Endometrium (tissue), 2 donors: ENCODE data around the gene DENND2A.

ENCODE experiments used
- FAIRE-seq: peaks from 2 replicates; lab custom pipeline; 2012; peaks lifted over from hg19 to GRCh38; lab: Jason Lieb, UNC
- donor health status: control.
- donor health status: control.

DENND2A gene

DNA sequence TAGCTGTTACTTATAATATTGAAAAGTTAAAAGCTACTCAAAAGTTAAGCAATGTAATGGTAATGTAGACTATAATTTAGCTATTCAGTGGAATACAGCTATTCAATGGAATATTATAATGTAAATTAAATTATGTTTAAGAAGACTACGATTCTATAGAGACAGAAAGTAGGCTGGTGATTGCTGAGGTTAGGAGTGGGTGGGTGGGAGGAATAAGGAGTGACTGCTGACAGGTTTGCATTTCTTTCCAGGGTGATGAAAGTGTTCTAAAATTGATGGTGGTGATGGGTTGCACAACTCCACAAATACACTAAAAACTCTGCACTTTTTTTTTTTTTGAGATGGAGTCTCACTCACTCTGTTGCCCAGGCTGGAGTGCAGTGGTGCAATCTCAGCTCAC, 21.4 kb downstream of the DENND2A start:
- FAIRE-seq, result no peak

DNA sequence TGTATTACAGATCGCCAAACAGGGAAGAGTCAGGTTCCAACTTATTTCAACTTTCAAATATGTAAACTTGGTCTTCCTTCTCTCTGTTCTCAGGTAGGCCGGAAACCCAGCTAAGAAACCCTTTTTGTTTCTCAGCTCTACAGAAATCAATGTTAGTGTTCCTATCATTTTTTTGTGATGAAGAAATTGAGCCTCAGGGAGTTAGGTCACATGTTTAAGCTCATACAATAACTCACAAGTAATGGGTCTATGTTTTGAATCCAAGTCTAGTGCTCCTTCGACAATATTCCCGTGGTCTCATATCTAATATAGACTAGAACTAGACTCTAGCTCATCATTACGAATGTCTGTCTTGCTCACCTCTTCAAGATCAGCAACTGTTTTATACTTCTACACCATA, 22.3 kb downstream of the DENND2A start:
- FAIRE-seq, result no peak

DNA sequence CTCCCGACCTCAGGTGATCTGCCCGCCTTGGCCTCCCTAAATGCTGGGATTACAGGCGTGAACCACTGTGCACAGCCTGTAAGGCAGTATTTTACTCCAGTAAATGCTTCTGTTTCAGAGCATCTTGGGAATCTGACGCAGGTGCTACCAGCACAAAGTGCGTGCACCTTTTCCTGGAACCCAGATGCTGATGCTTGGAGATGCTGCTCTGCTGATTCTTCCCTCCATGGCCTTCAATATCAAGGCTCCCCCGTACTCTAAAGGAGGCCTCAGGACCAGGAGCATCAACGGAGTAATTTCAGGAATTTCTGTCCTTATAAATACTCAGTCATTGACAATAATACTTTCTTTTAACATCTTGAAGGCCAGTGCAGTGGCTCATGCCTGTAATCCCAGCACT, 23.5 kb downstream of the DENND2A start:
- FAIRE-seq, result no peak

DNA sequence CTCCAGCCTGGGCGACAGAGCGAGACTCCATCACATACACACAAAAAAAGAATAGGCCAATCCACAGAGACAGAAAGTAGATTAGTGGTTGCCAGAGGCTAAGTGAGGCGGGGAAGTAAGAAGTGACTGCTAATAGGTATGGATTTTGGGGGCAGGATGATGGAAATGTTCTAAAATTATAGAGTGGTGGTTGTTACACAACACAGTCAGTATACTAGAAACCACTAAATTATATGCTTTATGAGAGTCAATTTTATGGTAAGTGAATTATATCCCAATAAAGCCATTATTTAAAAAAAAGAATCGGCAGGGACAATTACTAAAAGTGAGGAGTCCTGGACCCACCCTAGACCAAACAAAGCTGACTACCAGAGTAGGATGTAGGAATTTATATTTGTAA, 24.3 kb downstream of the DENND2A start:
- FAIRE-seq, result no peak

DNA sequence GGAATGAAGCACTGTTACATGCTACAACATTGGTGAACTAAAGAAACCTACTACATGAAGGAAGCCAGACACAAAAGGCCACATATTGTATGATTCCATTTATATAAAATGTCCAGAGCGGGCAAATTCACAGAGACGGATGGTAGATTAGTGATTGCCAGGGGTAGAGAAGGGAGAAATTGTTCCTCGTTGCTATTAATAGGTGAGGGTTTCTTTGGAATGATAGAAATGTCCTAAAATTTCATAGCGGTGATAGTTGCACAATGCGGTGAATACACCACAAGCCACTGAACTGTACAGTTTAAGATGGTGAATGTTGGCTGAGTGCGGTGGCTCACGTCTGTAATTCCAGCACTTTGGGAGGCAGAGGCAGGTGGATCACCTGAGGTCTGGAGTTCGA, 29.0 kb downstream of the DENND2A start:
- no peak for FAIRE-seq

DNA sequence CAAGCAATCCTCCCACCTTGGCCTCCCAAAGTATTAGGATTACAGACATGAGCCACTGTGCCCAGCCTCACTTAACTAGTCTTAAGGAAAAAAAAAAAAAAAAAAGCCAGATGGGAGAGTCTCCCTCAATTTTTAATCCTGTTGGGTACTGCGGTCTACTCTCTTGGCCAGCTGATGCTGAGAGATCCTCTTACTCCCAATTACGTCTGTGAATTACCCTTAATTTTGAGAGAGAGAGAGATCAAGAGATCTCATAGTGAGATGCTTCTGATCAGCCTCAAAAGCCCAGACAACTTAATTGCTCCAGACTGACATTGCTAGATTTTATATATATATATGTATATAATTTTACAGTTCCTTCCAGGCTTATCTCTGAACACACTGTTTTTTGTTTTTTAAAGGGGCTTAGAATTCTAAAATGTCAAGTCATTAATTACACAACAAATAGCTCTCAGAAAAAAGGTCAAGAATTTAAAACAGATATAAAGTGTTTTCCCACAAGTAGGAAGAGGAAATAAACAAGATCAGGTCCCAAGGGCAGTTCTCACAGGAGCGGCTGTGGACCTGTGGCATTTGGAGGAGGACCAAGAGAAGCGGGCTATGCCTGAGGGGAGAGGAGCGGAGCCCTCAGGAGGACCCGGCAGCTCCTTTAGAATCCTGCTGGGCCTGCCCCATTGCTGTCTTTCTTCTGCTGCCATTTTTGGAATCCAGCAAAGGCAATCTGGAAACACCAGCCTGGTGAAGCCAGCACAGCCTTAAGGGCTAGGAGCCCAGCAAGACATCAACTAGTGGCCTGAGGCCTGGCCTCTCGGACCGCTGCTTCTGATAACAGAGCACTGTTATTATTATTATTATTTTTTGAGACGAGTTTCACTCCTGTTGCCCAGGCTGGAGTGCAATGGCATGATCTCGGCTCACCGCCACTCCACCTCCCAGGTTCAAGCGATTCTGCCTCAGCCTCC, 30.1 kb downstream of the DENND2A start:
- peak; percentile 45 for FAIRE-seq

DNA sequence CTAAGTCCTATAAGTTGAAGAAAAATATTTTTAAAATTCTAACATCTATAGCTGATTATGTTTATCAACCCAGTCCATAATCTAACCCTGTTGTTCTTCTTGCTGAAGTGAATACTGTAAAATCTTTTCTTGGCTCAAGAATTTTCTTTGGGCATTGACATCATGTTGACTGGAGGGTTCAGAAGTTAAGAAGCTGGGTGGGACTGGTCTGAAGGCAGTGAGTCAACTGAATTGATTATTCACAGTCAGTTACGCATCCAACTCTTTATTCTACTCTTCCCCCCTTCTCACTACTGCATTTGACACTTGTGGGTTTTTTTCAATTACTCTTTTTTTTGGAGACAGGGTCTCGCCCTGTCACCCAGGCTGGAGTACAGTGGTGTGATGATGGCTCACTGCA, 31.0 kb downstream of the DENND2A start:
- no peak for FAIRE-seq

DNA sequence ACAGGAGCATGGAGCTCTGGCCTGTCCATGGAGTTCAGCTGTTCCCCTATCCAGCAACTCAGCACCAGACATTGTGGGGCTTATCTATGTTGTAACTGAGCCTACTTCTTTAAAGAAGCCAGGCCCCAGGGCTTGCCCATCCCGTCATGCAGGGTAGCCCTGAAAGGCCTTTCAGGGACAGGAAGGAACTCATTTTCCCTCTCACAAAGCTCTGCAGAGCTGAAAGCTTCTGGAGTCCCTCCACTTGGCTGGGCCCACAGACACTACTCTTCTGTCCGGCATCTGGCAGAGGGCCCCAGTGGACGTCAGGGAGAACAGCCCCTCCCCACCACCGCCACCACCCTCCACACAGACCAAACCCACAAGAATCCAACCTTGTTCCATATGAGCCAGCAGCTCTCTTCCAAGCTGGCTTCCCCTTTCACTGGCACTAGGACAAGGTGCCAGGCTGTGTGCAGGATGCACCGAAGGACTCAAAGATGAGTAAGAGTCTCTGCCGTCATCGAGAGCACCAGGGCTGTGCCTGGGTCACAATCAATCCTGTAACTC, 33.1 kb downstream of the DENND2A start:
- no peak for FAIRE-seq

DNA sequence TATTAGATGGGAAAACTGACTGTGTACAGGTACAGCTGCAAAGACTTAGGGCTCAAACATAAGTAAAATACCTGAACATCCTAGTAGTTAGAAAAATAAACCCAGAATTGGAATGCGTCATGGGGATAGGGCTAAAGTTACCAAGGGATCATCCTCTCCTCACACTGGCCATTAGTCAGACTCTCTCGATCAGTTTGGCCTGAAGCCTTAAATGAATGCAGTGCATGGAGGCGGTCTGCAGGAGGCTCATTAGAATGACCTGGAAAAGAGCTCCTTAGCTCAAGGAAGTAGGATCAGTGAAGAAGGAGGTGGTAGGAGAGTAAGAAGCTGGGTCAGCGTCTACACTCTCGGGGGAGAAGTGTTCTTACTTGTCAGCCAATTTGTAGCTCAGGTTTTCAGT, 35.3 kb downstream of the DENND2A start:
- FAIRE-seq, result no peak

DNA sequence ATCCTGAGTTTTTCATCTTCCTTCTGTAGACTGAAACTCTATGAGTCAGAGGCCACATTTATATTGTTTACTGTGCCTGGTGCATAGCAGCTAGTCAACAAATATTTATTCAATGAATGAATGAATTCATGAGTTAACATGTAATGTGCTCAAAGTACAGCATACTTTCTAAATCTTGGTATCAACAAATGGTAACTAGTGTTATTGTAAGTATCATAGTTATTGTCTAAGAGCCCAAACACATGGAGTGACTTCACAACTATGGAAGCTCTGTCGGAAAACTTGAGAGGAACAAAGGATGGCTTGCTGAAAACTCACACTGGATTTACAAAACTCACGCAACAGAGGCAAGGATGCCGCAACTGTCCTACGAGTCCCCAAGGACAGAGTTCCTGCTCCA, 35.9 kb downstream of the DENND2A start:
- no peak for FAIRE-seq

DNA sequence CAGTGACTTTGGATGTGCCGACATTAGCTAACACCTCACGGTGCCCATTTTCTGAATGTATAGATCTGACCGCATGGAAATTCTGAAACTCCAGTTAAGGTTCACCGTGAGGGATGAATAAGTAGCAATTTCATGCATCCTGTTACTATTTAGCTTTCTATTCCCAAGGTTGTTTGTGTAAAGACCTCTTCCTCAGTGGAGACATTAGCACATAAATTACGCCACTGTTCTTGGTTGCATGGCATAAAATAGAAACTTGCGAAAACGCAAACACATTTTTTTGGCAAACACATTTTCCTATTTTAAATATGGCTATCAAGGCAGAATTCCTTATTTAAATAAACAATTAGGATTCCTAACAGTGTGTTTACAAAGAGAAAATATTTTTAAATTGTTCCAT, 36.5 kb downstream of the DENND2A start:
- no peak for FAIRE-seq

DNA sequence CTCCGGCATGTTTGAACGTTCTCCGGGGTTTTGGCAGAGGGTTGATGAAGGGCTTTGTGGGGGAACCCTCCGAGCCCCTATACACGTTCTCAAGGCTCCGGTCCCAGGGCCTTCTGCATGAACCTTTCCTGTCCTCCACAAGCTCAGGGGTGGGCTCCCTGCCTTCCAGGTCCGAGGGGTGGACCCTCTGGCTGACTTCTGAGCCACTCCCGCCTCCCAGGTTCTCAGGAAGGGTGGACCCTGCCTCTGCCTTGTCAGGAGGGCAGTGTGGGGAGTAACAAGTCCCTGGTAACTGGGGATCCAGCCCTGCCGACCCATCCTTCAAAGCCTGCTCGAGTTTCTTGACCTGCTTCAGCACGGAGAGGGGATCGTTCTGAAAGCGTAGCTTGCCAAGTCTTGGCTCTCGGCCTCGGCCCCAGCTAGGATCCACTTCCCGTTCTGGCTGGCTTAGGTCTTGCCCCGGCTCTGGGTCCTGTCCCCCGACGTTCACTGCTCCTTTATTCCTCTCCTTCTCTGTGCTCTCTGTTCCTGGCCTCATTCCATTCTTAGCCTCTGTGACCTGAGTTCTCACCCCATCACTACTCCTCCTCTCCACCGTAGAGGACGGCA, 38.9 kb downstream of the DENND2A start:
- no peak for FAIRE-seq

DNA sequence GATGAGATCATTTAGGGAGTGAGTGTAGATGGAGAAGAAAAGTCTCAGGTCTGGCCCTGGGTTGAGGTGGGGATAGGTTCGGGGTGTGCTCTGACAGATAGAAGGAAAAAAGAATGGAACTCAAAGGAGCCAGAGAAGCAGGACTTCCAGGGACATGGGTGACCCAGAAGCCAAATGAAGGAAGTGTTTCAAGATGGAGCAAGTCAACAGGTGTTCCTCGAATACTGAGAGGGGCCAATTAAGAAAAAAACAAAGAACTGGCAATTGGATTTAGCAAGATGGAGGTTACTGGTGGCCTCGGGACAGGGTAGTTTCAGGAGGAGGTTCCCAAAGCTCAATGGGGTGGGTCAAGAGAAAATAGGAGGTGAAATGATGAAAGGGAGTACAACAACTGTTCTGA, 40.3 kb downstream of the DENND2A start:
- FAIRE-seq, result no peak

DNA sequence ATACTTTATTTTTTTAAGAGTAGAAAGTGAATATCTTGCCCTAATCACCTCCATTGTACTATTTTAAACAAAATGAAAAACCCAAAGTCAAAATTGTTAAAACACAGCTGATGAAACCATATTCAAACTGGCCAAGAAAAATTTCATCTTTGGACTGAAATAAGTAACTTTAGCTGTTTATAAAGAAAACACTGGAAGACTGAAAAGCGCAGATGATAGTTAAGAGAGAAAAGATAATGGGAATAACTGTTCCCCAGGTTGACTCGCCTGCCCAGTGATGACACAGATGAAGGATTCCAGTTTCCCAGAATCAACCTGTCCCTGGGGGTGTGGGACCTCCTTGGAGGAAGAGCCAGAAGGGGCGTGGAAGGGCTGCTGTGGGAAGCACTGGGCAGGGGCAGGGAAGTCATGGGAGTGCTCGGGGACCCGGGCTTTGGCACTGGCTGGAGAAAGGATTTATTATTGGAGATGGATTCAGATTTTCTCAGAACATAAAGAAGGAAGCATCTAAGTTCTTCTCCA, 43.1 kb downstream of the DENND2A start:
- no peak for FAIRE-seq

DNA sequence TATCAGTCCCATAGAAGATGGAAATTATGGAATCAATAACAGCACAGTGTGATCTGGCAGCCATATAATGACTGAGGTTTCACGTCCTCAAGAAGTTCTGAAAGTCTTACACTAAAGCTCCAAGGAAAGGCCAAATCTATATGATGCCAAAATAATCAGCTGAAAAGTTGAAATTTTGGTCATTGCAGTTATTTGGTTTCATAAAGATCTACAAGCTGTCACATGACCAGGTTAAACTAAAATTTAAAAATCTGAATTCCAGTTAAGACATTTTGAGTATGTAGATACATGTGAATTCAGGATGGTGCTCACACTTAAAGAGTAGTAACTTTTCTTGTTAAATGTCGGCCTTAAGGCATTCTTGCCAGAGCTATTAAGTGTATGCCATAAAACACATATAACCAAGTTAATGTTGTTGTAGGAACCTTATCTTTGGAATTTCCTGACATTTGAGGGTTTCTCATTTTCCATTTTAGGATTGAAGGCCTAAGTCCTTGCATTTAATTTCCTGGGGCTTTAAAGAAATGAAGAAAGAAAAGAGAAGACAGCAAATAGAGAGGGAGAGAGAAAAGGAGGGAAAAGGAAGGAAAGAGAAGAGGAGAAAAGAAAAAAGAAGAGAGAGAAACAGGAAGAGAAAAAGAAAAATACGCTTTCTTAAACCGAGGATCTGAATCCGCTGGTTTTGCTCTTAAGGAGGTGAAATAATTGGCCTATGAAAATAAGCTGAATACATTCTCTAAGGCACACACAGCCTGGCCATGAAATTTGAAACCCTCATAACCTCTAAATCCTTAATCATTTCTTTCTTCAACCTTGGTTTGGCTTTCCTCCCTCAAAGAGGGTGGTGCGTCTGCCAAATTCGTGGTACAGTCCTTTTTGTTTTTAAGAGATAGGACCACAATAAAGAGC, 43.8 kb downstream of the DENND2A start:
- FAIRE-seq, result no peak

DNA sequence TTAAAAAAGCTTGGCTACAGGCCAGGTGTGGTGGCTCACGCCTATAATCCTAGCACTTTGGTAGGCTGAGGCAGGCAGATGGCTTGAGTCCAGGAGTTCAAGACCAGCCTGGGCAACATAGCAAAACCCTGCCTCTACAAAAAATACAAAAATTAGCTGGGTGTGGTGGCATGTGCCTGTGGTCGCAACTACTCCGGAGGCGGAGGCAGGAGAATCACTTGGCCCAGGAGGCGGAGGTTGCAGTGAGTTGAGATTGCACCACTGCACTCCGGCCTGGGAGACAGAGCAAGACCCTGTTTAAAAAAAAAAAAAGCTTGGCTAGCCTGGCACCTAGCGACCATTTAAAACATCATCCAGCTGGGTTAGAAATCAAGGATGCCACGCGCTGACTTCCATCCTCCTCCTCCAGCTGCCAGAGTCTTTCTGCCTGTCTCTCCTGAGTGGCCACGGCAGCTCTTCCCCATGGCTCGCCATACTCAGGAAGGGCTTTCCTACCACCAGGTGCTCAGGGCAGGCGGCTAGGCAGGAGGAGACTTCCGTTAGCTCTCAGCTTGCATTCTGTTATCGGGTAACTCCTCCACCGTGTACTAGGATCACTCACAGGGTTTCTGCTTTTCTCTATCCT, 45.0 kb downstream of the DENND2A start:
- no peak for FAIRE-seq

DNA sequence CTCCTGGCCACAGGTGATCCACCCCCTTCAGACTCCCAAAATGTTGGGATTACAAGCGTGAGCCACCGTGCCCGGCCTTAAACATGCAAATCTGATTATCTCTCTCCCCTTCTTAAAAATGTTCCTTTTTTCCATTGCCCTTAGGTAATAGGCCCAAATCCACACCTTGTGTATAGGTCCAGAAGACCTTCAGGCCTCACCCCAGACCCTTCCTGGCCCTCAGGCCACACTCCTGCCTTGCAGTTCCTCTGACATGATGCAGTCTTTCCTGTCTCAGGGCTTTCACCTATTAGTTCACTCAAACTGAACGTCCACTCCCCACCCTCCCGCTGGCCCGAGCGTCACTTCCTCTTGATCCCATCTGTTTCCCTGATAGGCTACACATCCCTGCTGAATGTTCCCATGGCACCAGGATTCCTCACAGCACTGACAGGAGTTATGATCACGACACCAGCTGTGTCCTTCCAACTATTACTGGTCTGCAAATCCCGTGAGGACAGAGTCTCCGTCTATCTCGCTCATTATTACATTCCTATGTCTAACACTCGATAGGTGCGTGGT, 46.4 kb downstream of the DENND2A start:
- FAIRE-seq, result no peak

DNA sequence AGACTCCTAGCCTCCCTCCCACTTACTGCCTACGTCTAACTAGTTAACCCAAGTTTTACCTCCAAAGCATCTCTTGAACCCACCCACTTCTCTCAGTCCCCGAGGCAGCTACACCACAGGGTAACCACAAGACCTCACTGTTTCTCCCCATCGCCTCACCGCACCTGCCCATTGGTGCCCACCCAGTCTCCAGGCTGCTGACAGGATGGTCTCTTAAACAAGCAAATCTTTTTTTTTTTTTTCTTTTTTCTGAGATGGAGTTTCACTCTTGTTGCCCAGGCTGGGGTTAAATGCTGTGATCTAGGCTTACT, 47.0 kb downstream of the DENND2A start:
- no peak for FAIRE-seq

DNA sequence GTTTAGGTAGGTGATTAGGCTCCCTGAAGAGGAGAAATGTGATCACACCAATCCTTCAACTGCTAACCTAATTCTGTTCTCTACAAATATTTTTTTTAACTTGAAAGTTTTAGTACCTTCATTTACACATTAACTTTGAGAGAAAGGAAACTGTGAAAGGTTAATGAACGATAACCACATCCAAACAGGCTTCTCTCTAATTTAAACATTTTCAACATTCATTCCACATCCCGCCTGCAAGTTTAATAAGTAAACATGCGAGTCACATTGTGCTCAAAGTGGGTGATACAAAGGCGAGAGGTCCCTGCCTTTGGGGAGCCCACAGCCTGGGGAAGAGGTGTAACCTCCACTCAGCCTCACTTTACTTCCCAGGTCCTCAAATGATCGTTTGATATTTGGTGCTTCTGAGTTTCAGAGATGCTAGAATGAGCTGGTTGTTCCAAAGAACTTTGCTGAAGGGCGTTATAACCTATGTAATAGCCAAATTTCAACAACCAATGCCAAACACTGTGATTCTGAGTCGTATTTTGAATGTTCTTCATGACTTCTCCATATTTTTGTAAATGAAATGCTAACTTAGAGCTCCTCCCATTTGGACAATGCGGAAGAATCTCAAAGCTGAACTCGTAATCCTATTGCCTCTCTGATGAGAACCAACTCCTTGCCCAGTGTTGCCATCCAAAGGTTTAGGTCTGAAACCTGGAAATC, 47.5 kb downstream of the DENND2A start:
- FAIRE-seq, result no peak

DNA sequence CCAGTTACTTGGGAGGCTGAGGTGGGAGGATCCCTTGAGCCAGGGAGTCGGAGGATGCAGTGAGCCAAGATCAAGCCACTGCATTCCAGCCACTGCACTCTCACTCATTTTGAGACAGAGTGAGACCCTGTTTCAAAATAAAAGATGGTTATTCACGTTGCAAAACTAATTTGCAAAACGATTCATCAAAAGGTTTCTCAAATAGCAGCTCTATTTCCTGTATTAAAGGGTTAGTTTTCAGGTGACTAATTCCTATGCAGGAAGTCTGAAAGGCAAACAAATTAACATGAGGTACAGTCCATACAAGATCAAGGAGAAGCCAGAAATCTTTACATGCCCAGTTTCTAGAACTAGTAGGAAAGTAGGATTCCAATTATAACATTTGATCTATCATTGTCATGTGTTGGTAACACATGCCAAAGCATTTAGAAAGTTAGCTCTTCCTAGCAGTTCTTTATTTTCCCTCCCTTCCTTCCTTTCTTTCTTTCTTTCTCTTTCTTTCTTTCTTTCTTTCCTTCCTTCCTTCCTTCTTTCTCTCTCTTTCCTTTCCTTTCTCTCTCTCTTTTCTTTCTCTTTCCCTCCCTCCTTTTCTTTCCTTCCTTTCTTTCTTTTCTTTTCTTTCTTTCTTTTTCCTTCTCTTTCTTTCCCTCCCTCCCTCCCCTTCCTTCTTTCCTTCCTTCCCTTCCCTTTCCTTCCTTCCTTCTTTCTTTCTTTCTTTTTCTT, 49.3 kb downstream of the DENND2A start:
- no peak for FAIRE-seq
